Esophagus squamous epithelium (tissue), 4 donors: Measurements from ENCODE around the gene ZNF655.

Experiments
- CTCF ChIP-seq, 6 experiments: fragments of 450-650 bp in 4 of 6; fragments of 200-600 bp in 2 of 6; sonication (generic) in 2 of 6; IDR thresholded peaks; one replicate each; pipeline ENCODE4 v1.5.1; 2016 to 2019; ENCODE audit warnings: antibody characterized with exemption in 6 of 6, mild to moderate bottlenecking in 4 of 6, moderate library complexity in 4 of 6
- POLR2A ChIP-seq, 4 donors: fragments of 450-650 bp; IDR thresholded peaks; one replicate each; pipeline ENCODE4 v1.6.1; 2017; ENCODE audit warnings: antibody characterized with exemption in 4 of 4, mild to moderate bottlenecking in 4 of 4, moderate library complexity in 3 of 4

- TF ChIP-seq POLR2A (IDR thresholded peaks at IDR 0.05) (no peak), CTCF (IDR thresholded peaks at IDR 0.05) (no peak)
Measured at GRCh38 chr7:99622596-99622995, 64.2 kb downstream of the ZNF655 start.
